ENCODE results near the gene MAGED1. TPM values are rescaled to one million over a fixed set of nuclear protein-coding genes. Genes with fewer than 3 reads are reported as not detected.

Gene MAGED1
- total and polyA plus RNA-seq, 3 experiments from 2014 or later, result 31.9 to 59.2 (median 33.9) TPM

Other genes starting within 250 kb of the MAGED1 start
- gene CENPVL2, start 210.8 kb upstream of the MAGED1 start, total RNA-seq, result not detected
- gene CENPVL2, start 210.8 kb upstream of the MAGED1 start, polyA plus RNA-seq, result not detected
- gene CENPVL1, start 183.1 kb upstream of the MAGED1 start, total RNA-seq, result not detected
- not detected for gene CENPVL1, start 183.1 kb upstream of the MAGED1 start, polyA plus RNA-seq
- gene GSPT2, start 150.2 kb upstream of the MAGED1 start, total RNA-seq, result 10 to 100 TPM; 10.5 to 11.3 TPM
- 5.9 TPM for gene GSPT2, start 150.2 kb upstream of the MAGED1 start, polyA plus RNA-seq
- 1 to 10 TPM; 2.1 to 2.3 TPM for gene MAGED4B, start 175.6 kb downstream of the MAGED1 start, total RNA-seq
- 2.6 TPM for gene MAGED4B, start 175.6 kb downstream of the MAGED1 start, polyA plus RNA-seq

Data from CD8-positive, alpha-beta memory T cell (primary cell).